Loucy (cell line): ENCODE results near the gene RCE1.

ENCODE experiments used
- H2AFZ ChIP-seq: fragments of 200-600 bp; sonication (generic); 2 replicates; pipeline ENCODE4 v1.6.0; 2016; ENCODE audit warnings: antibody characterized with exemption, mild to moderate bottlenecking, low read length, moderate library complexity
- H3F3A ChIP-seq: fragments of 200-600 bp; 2 replicates; pipeline ENCODE4 v1.6.0; 2016; ENCODE audit warnings: antibody characterized with exemption, low read depth, mild to moderate bottlenecking
- H3K27me3 ChIP-seq: fragments of 200-600 bp; sonication (generic); 2 replicates; pipeline ENCODE4 v1.6.1; 2014; ENCODE audit warnings: low read length, mild to moderate bottlenecking; ENCODE audit not compliant: insufficient read depth, poor library complexity, severe bottlenecking
- H3K36me3 ChIP-seq: fragments of 200-600 bp; sonication (generic); 2 replicates; pipeline ENCODE4 v1.6.1; 2016; ENCODE audit warnings: low read length; ENCODE audit not compliant: insufficient read depth
- H3K4me1 ChIP-seq: fragments of 200-600 bp; sonication (generic); 2 replicates; pipeline ENCODE4 v1.5.1; 2014; ENCODE audit warnings: low read length, mild to moderate bottlenecking; ENCODE audit not compliant: insufficient read depth, poor library complexity, severe bottlenecking
- H3K4me2 ChIP-seq: fragments of 200-600 bp; sonication (generic); 2 replicates; pipeline ENCODE4 v1.6.0; 2014; ENCODE audit warnings: antibody characterized with exemption, low read length, low read depth, mild to moderate bottlenecking; ENCODE audit not compliant: poor library complexity, severe bottlenecking
- H3K4me3 ChIP-seq: fragments of 200-600 bp; sonication (generic); 2 replicates; pipeline ENCODE4 v1.5.1; 2014; ENCODE audit warnings: low read length, mild to moderate bottlenecking, mixed read lengths; ENCODE audit not compliant: poor library complexity, severe bottlenecking
- H3K79me2 ChIP-seq: fragments of 200-600 bp; sonication (generic); 2 replicates; pipeline ENCODE4 v1.6.1; 2014; ENCODE audit warnings: low read length; ENCODE audit not compliant: insufficient read depth
- H3K9ac ChIP-seq: fragments of 200-600 bp; sonication (generic); 2 replicates; pipeline ENCODE4 v1.6.0; 2014; ENCODE audit warnings: mild to moderate bottlenecking, low read depth, low read length, moderate library complexity; ENCODE audit not compliant: poor library complexity, severe bottlenecking
- H3K9me2 ChIP-seq: fragments of 200-600 bp; sonication (generic); replicated peaks from 2 replicates; pipeline ENCODE4 v1.6.1; 2016; ENCODE audit warnings: low read depth, low read length, mixed read lengths
- H3K9me3 ChIP-seq: fragments of 200-600 bp; sonication (generic); 2 replicates; pipeline ENCODE4 v1.6.1; 2014; ENCODE audit warnings: mild to moderate bottlenecking, antibody characterized with exemption, low read length, low read depth; ENCODE audit not compliant: insufficient read depth
- H4K20me1 ChIP-seq: fragments of 200-600 bp; sonication (generic); 2 replicates; pipeline ENCODE4 v1.6.0; 2014; ENCODE audit warnings: antibody characterized with exemption, low read length, mild to moderate bottlenecking; ENCODE audit not compliant: insufficient read depth, poor library complexity, severe bottlenecking
- EZH2phosphoT487 ChIP-seq: fragments of 200-600 bp; IDR thresholded peaks from 2 replicates; pipeline ENCODE4 v1.6.1; 2018; ENCODE audit warnings: antibody characterized with exemption, mild to moderate bottlenecking, moderate library complexity, borderline replicate concordance
- TF ChIP-seq, protein P1 (sequence below): fragments of 200-600 bp; sonication (generic); conservative IDR thresholded peaks from 2 replicates; pipeline ENCODE4 v1.5.1; 2014; ENCODE audit warnings: mild to moderate bottlenecking, antibody characterized with exemption, low read length

Gene RCE1

DNA sequence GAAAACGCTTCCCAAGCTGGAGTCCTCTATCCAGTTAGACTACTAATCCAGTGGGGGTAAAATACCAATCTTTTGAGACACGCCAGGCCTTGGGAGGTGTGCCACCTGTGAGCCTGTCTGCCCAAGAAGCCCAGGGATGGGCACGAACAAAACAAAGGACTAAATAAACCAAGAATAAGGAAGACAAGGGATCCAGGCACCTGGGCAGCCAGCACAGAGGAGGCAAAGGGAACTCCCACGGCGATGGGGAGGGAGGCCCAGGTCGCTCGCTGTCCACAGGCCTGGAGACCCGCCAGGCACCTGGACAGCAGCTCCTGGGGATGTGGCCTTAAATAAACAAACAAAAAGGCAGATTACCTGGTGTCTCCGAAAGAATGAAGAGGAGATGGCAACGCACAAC lies 45.0 kb downstream of the RCE1 start:
- no peaks in the 10 kb centered on the region for H3K27me3 ChIP-seq
- no peaks in the 10 kb centered on the region for H3K36me3 ChIP-seq
- no peaks in the 10 kb centered on the region for H3K79me2 ChIP-seq
- H3K9me2 ChIP-seq = no peaks in the 10 kb centered on the region
- TF ChIP-seq, protein P1, sequence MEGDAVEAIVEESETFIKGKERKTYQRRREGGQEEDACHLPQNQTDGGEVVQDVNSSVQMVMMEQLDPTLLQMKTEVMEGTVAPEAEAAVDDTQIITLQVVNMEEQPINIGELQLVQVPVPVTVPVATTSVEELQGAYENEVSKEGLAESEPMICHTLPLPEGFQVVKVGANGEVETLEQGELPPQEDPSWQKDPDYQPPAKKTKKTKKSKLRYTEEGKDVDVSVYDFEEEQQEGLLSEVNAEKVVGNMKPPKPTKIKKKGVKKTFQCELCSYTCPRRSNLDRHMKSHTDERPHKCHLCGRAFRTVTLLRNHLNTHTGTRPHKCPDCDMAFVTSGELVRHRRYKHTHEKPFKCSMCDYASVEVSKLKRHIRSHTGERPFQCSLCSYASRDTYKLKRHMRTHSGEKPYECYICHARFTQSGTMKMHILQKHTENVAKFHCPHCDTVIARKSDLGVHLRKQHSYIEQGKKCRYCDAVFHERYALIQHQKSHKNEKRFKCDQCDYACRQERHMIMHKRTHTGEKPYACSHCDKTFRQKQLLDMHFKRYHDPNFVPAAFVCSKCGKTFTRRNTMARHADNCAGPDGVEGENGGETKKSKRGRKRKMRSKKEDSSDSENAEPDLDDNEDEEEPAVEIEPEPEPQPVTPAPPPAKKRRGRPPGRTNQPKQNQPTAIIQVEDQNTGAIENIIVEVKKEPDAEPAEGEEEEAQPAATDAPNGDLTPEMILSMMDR = no peak
- TF ChIP-seq EZH2phosphoT487 = no peak
- H3K9ac ChIP-seq = no peak overlapping the region
- H3K4me3 ChIP-seq = no peak overlapping the region
- no peaks in the 10 kb centered on the region for H3F3A ChIP-seq
- no peak overlapping the region for H3K4me2 ChIP-seq
- no peaks in the 10 kb centered on the region for H3K4me1 ChIP-seq
- no peaks in the 10 kb centered on the region for H4K20me1 ChIP-seq
- H2AFZ ChIP-seq = no peak overlapping the region
- no peaks in the 10 kb centered on the region for H3K9me3 ChIP-seq

GRCh38 chr11:66889960-66890359 lies 46.7 kb downstream of the RCE1 start:
- Histone ChIP-seq H3K4me2 (no peak overlapping the region), H3K4me1 (no peaks in the 10 kb centered on the region)
- TF ChIP-seq, protein P1 = no peak
- no peak for TF ChIP-seq EZH2phosphoT487

GRCh38 chr11:66891851-66892660 lies 48.8 kb downstream of the RCE1 start:
- Histone ChIP-seq H3K4me3 (no peak overlapping the region), H3K27me3 (no peaks in the 10 kb centered on the region), H3K36me3 (no peaks in the 10 kb centered on the region), H3K4me1 (no peaks in the 10 kb centered on the region), H3K79me2 (no peaks in the 10 kb centered on the region), H3K4me2 (no peak overlapping the region), H3K9me3 (no peaks in the 10 kb centered on the region), H3K9ac (no peak overlapping the region), H3K9me2 (no peaks in the 10 kb centered on the region), H3F3A (no peaks in the 10 kb centered on the region), H2AFZ (no peak overlapping the region), H4K20me1 (no peaks in the 10 kb centered on the region)
- TF ChIP-seq, protein P1 = no peak
- TF ChIP-seq EZH2phosphoT487 = no peak

More at GRCh38 chr11:66889960-66890359, 46.7 kb downstream of the RCE1 start:
- Histone ChIP-seq H3K36me3 (no peaks in the 10 kb centered on the region), H3K79me2 (no peaks in the 10 kb centered on the region), H3K9me2 (no peaks in the 10 kb centered on the region), H4K20me1 (no peaks in the 10 kb centered on the region), H2AFZ (no peak overlapping the region), H3K9me3 (no peaks in the 10 kb centered on the region), H3K9ac (no peak overlapping the region), H3F3A (no peaks in the 10 kb centered on the region), H3K27me3 (no peaks in the 10 kb centered on the region), H3K4me3 (no peak overlapping the region)
